Fibroblast of skin of abdomen (primary cell): ENCODE results near the gene TBKBP1.

Source experiments
- DNase-seq: peaks from one replicate; pipeline ENCODE4 v3.0.0-alpha.2; 2013

The TBKBP1 gene

GRCh38 chr17:47699536-47699840 is 5.5 kb downstream of the TBKBP1 start:
- no peak for DNase-seq

DNA sequence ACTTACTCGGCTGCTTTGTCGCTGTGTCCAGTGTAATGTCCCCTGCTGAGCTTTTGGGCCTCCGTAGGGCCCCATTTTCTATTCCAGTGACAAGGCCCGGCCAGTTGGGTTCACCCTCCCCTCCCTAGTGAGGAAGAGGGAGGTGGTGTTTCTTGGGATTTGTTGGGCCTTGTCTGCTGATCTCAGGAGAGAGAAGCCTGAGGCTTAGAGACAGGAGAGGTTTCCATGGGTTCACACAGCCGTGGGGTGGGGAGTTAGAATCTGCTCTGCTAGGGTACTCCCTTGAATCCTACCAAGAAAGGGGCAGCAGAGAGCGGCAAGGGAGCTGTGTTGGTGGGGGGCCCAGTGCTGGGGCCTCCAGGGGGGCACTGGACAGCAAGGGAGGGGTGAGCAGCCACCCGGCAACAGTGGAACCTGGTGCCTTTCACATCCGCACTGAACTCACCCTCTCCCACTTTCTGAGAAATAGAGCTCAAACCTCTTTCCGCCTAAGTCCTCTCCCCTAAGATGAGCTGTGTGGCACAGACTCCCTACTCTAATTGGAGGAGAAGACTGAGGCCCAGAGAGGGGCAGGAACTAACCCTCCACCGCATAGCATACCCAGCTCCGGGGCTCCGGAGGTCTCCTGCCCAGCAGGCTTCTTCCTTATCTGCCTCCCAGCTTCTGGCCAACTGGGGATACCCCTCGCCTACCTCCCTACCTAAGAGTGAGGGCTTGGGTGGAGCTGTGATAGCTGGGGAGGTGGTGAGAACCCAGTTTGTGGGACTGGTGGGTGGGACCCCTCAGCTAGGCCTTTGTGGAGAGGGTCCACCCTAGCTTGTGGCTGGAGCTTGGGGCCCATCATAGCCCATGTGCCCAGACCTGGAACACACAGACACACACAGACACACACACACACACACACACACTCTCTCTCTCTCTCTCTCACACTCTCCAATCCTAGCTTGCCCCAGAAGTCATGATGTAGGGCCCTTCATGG is 6.8 kb downstream of the TBKBP1 start:
- DNase-seq: no peak

- DNase-seq: no peak
Measured at GRCh38 chr17:47701608-47702007, 7.6 kb downstream of the TBKBP1 start.

GRCh38 chr17:47702391-47702995 is 8.5 kb downstream of the TBKBP1 start:
- no peak for DNase-seq

GRCh38 chr17:47703191-47703591 is 9.2 kb downstream of the TBKBP1 start:
- no peak for DNase-seq

DNA sequence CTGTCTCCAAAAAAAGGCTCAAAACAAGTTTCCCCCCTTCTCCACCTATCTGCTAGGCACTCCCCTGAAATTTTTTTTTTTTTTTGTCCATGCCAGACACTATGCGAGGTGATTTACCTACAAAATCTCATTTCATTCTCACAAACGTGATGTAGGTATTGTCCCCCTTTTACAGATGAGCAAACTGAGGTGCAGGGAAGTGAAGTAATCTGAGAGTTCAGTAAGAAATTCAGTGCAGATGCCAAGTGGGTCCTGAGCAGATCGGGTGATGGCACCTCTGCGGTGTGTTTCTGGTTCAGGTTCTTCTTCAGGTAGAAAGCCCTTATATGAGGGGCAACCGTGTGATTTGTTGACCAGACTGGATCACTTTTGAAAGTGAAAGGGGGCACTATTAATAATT is 9.7 kb downstream of the TBKBP1 start:
- DNase-seq: no peak

DNA sequence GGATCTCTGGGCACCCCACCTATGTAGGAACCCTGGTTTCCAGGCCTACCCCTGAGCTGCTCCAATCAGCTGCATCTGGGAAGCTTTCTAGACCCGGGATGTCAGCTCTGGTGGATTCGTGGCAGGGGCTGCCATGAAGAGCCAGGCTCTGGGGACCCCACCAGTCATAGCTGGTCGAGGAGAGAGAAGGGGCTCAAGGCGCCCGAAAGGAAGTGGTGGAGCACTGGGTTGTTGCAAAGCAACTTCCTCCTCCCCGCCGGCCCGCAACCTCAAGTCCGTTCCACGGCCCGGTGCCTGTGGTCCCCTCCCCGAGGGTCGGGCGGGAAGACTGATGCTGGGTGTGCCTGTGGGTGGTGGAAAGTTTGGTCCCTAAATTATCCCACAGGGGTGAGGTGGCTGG is 10.2 kb downstream of the TBKBP1 start:
- DNase-seq: no peak

GRCh38 chr17:47704736-47705135 is 10.8 kb downstream of the TBKBP1 start:
- DNase-seq: no peak

- no peak for DNase-seq
Measured at GRCh38 chr17:47705536-47706530, 11.9 kb downstream of the TBKBP1 start.

DNA sequence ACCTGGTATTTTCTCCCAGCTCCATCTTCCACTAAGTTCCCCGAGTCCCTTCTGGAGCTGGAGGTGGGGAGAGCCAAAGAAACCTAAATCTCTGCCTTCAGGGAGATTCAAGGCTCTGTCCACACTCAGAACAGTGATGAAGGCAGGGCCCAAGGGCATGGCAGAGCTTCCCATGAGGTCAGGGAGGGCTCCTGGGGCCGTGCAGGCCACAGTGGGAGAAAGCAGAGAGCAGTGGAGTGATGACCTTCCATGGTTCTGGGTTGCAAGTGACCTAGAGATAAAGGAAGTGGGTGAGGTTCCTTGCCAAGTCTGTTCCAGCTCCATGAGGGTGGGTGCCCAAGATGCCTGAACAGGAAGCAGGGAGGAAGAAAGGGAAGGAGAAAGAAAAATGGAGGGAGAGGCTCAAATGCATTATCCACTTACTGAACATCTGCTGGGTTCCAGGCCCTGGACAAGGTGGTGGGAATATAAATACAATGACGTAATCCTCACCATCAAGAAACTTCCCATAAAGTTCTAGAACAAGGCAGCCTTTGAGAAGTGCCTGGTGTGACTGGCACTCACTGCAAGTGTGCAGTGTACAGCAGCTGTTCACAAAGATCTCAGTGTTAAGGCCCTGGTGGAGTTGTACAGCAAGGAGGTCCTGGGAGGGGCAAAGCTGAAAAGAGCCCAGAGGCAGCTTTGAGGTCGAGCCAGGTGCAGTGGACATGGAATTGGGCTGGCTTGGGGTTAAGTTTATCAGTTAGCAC is 13.3 kb downstream of the TBKBP1 start:
- no peak for DNase-seq

DNA sequence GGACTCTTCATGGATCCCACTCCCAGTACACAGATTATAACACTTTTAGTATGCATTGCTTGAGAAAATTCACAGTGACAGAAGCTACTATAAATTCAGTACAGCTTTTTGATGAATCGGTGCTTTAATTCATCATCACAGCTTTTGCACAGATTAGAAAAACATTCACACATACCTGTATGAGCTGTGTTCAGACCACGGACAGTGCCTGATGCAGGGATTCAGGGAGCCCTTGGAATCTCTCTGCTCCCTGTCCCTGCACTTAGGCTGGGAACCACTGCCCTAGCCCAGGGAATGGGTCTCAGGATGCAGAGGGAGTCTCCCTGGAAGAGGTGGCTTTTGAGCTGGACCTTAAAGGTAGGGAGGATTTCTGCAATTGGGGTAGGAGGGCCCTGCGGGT is 13.9 kb downstream of the TBKBP1 start:
- DNase-seq: no peak

- DNase-seq: no peak
Measured at GRCh38 chr17:47708312-47708863, 14.4 kb downstream of the TBKBP1 start.

DNA sequence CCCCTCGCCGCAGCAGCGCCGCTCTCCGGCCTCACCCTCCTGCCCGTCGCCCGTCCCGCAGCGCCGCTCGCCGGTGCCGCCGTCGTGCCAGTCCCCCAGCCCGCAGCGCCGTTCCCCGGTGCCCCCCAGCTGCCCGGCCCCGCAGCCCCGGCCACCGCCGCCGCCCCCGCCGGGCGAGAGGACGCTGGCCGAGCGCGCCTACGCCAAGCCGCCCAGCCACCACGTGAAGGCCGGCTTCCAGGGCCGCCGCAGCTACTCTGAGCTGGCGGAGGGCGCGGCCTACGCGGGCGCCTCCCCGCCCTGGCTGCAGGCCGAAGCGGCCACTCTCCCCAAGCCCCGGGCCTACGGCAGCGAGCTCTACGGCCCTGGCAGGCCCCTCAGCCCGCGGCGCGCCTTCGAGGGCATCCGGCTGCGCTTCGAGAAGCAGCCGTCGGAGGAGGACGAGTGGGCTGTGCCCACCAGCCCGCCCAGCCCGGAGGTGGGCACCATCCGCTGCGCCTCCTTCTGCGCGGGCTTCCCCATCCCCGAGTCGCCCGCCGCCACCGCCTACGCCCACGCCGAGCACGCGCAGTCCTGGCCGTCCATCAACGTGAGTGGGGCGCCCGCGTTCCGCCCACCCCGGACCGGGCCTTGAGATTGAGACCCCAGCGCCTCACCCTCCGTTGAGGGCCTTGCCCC is 15.0 kb downstream of the TBKBP1 start:
- no peak for DNase-seq

- DNase-seq: no peak
Measured at GRCh38 chr17:47709594-47709993, 15.6 kb downstream of the TBKBP1 start.

- DNase-seq: no peak
Measured at GRCh38 chr17:47711366-47712099, 17.6 kb downstream of the TBKBP1 start.

- DNase-seq: no peak
Measured at GRCh38 chr17:47712330-47713023, 18.5 kb downstream of the TBKBP1 start.

GRCh38 chr17:47713980-47714700 is 20.2 kb downstream of the TBKBP1 start:
- no peak for DNase-seq

- DNase-seq: no peak
Measured at GRCh38 chr17:47714773-47715396, 20.9 kb downstream of the TBKBP1 start.
